Measurements from ENCODE around the gene TLCD3B. TPM values are rescaled to one million over a fixed set of nuclear protein-coding genes. Genes with fewer than 3 reads are reported as not detected.

TLCD3B gene
- total RNA-seq, 2 donors from 2014 or later = 0.16 to 0.49 TPM

DNA sequence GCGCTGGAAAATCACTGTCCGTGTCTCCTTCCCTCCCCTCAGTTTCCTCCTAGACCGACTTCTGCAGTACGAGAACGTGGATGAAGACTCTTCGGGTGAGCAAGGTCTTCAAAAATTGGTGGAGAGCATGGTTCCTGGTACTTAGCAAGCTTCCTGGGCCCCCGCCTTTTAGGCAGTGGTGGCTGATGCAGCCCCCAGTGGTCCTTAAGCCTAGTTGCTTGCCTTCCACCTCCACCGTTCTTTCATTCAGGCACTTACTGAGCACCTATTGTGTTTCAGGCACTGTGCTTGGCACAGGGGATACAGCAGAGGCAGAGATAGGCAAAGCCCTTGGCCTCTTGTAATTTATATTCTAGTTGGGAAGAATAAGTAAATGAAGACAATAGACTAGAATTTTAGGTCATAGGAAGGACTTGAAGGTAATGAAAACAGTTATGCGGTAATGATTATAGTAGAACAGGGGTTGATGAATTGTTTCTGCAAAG, 34.3 kb downstream of the TLCD3B start:
- intact Hi-C loops (cut with DNase I) = no loop called here
- H3K36me3 ChIP-seq = no peaks in the 10 kb centered on the region

DNA sequence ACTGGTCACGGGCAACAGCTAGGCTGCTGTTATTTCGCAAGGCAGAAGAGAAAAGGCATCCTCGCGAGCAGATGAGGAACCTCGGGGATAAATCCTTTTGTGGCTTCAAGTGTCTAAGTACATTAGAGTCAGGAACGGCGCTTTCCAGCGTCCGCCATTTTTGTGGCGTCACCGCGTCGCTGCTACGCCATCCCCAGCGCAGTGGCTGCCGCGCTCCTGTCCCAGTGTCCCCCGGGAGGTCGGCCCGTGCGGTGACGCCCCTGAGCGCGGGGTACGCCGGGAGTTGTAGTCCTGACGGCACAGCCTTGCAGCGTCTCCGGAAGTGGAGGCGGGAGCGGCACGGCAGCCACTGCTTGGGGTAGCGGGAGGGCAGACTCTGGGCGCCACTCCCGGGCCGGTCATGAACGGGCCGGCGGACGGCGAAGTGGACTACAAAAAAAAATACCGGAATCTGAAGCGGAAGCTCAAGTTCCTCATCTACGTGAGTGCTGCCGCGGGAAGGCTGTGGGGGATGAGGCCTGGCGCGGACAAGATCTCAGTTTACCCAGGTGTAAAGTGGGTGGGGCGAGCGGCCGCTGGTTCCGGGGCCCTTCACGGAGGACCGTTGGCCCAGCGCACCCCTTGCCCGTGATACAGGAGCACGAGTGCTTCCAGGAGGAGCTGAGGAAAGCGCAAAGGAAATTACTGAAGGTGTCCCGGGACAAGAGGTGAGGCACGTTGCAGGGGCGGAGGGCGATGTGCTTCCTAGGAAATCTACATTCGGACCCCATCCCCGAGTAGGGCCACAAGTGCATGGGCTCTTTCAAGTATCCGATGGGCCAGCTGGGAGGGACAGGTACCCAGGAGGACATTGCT, 34.9 kb downstream of the TLCD3B start, which contains the start of gene INO80E:
Gene INO80E (plus strand): TSS at position 331 of the 855 bp plus-strand sequence. CDS start 70 bp downstream, at position 401.
- no peaks in the 10 kb centered on the region for H3K9me3 ChIP-seq
- H3K27me3 ChIP-seq = no peaks in the 10 kb centered on the region
- H3K4me1 ChIP-seq = peaks cover 4% of the 10 kb centered on the region
- DNase-seq = peak; percentile 99
- H3K36me3 ChIP-seq = no peaks in the 10 kb centered on the region
- H3K4me3 ChIP-seq = peak within 1 kb of the TSS; percentile 78
- TF ChIP-seq, protein P1, sequence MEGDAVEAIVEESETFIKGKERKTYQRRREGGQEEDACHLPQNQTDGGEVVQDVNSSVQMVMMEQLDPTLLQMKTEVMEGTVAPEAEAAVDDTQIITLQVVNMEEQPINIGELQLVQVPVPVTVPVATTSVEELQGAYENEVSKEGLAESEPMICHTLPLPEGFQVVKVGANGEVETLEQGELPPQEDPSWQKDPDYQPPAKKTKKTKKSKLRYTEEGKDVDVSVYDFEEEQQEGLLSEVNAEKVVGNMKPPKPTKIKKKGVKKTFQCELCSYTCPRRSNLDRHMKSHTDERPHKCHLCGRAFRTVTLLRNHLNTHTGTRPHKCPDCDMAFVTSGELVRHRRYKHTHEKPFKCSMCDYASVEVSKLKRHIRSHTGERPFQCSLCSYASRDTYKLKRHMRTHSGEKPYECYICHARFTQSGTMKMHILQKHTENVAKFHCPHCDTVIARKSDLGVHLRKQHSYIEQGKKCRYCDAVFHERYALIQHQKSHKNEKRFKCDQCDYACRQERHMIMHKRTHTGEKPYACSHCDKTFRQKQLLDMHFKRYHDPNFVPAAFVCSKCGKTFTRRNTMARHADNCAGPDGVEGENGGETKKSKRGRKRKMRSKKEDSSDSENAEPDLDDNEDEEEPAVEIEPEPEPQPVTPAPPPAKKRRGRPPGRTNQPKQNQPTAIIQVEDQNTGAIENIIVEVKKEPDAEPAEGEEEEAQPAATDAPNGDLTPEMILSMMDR (IDR thresholded peaks at IDR 0.05) = no peak
- peak within 1 kb of the TSS; percentile 94 for H3K27ac ChIP-seq
- intact Hi-C loops (cut with DNase I) = no loop called here
- peak within 1 kb of the TSS; percentile 77 to 95 for H3K9ac ChIP-seq (ENCODE audit: low read depth in 2 of 2, low read length in 2 of 2)

More for the DNA sequence above, 34.3 kb downstream of the TLCD3B start:
- peaks cover 4% of the 10 kb centered on the region for H3K4me1 ChIP-seq
- H3K9ac ChIP-seq (ENCODE audit: low read depth in 2 of 2, low read length in 2 of 2) = peak overlapping the region; percentile 52 to 95
- DNase-seq = no peak
- TF ChIP-seq, protein P1 (IDR thresholded peaks at IDR 0.05) = no peak
- no peaks in the 10 kb centered on the region for H3K27me3 ChIP-seq
- H3K4me3 ChIP-seq = peak overlapping the region; percentile 78
- peak overlapping the region; percentile 94 for H3K27ac ChIP-seq
- no peaks in the 10 kb centered on the region for H3K9me3 ChIP-seq

DNA sequence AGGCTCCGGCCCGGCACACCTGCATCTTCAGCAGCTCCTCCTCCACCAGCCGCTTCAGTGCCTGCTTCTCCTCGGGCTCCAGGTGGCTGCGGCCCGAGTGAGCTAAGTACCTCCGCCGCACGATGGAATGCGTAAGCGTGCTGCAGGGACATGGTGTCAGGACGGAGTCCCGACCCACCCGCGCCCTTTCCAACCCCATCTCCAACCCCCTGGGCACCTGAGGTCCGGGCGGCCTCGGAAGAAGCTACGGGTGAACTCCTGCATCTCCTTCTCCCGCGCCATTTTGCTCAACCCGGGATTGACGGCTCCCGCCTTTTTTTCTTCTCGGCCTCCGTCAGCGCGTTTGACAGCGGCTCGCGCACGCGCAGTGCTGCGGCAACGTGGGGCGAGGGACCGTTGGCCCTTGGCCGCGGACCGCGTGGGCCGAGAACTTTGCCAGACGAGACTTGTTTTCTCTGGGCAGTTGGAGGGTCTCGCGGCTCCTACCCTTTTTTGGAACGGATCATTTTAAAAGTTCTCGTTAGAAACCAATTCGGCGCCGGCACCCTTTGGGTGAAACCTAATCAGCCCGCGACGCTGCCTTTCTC, 35.7 kb downstream of the TLCD3B start, which contains the start of gene HIRIP3:
Gene HIRIP3 (minus strand): TSS at position 294 of the 587 bp plus-strand sequence. CDS start 12 bp downstream, at position 282.
- intact Hi-C loops (cut with DNase I) = no loop called here

DNA sequence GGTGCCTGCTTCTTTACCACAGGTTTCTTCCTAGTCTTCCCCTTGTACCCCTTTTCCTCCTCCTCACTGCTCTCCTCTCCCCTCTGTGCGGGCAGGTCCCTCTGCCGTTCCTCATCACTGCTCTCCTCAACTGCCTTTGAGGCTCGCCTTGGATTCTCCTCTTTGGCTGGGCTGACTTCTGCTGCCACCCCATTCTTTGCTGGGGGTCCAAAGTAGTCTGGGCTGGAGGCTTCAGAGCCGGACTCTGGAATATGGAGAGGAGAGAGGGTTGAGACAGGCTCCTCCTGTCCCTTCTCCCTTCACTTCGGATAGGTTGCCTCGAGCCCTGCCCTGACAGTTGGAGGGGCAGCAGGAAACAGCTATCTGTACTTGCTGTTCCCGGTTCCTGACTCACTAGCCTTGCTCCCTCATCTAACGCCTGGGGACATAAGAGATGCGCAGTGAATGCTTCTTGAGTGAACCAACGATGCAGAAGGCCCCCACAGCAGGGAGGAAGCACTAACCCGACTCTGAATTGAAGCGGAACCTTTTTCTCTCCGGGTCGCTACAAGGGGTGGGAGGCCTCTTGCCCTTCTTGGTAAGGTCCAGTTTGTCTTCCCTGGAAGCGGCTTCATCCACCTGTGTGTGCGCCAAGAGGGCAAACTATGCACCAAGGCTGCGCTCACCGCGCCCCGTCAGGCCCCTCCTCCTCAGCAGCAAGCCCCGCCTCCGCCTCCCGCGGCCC, 36.3 kb downstream of the TLCD3B start:
- peak overlapping the region; percentile 68 to 95 for H3K9ac ChIP-seq (ENCODE audit: low read depth in 2 of 2, low read length in 2 of 2)

More for the DNA sequence above, 35.7 kb downstream of the TLCD3B start, which contains the start of gene HIRIP3:
- H3K9ac ChIP-seq (ENCODE audit: low read depth in 2 of 2, low read length in 2 of 2) = peak within 1 kb of the TSS; percentile 77 to 95
- H3K4me1 ChIP-seq = peaks cover 4% of the 10 kb centered on the region
- TF ChIP-seq, protein P1 (IDR thresholded peaks at IDR 0.05) = no peak
- no peaks in the 10 kb centered on the region for H3K9me3 ChIP-seq
- no peaks in the 10 kb centered on the region for H3K27me3 ChIP-seq
- H3K36me3 ChIP-seq = no peaks in the 10 kb centered on the region
- peak within 1 kb of the TSS; percentile 78 for H3K4me3 ChIP-seq
- H3K27ac ChIP-seq = peak within 1 kb of the TSS; percentile 94
- peak; percentile 90 for DNase-seq

More for the DNA sequence above, 36.3 kb downstream of the TLCD3B start:
- Histone ChIP-seq H3K27ac (peak overlapping the region; percentile 94), H3K27me3 (no peaks in the 10 kb centered on the region), H3K9me3 (no peaks in the 10 kb centered on the region), H3K4me1 (peaks cover 6% of the 10 kb centered on the region), H3K36me3 (no peaks in the 10 kb centered on the region), H3K4me3 (peak overlapping the region; percentile 78)
- DNase-seq = peak; percentile 89
- TF ChIP-seq, protein P1 (IDR thresholded peaks at IDR 0.05) = no peak
- intact Hi-C loops (cut with DNase I) = no loop called here
